SK-N-SH (cell line): ENCODE data around the gene ATF7IP2. TPM values are rescaled to one million over a fixed set of nuclear protein-coding genes. Genes with fewer than 3 reads are reported as not detected.

Experiments
- CTCF ChIA-PET: fragments of 300-600, 350-600 bp; formaldehyde crosslinking; extraction: SDS; loops from one replicate; lab custom pipeline; 2021; lab: Yijun Ruan, JAX
- POLR2A ChIA-PET: fragments of 350-600 bp; sonication (Branson Sonifier 250); formaldehyde crosslinking; extraction: SDS; loops from one replicate; lab custom pipeline; 2020; ENCODE audit warnings: antibody characterized with exemption, inconsistent platforms; lab: Yijun Ruan, JAX
- DNase-seq: peaks from one replicate; pipeline ENCODE4 v3.0.0; 2012
- H2AFZ ChIP-seq: fragments of 200-600 bp; sonication (generic); 2 replicates; pipeline ENCODE4 v1.8.1; 2016; ENCODE audit warnings: antibody characterized with exemption, mild to moderate bottlenecking, low read depth
- H3F3A ChIP-seq: fragments of 200-600 bp; sonication (generic); replicated peaks from 2 replicates; pipeline ENCODE3; 2016; ENCODE audit warnings: antibody characterized with exemption, mild to moderate bottlenecking; ENCODE audit not compliant: insufficient read depth
- H3K27ac ChIP-seq, 2 experiments: fragments of 200-500 bp in 1 of 2; fragments of 200-600 bp in 1 of 2; sonication (Bioruptor generic) in 1 of 2; sonication (generic), shearing (Covaris generic) in 1 of 2; 2 replicates each; pipeline versions ENCODE4 v1.5.1 to v1.6.1; 2014 to 2016; ENCODE audit warnings: low read depth in 2 of 2, inconsistent platforms in 1 of 2, low read length in 1 of 2, mild to moderate bottlenecking in 1 of 2, mixed read lengths in 1 of 2
- H3K27me3 ChIP-seq: fragments of 200-600 bp; sonication (generic), shearing (Covaris generic); 2 replicates; pipeline ENCODE4 v1.6.1; 2016; ENCODE audit warnings: mixed run types; ENCODE audit not compliant: insufficient read depth
- H3K36me3 ChIP-seq, 2 experiments: fragments of 200-500 bp in 1 of 2; fragments of 200-600 bp in 1 of 2; sonication (Bioruptor generic) in 1 of 2; sonication (generic) in 1 of 2; replicated peaks in 1 of 2; 2 replicates each; pipeline versions ENCODE3 to v1.5.1; 2014 to 2016; ENCODE audit warnings: low read length in 1 of 2, mild to moderate bottlenecking in 1 of 2; ENCODE audit not compliant: insufficient read depth in 2 of 2, control insufficient read depth in 1 of 2
- H3K4me1 ChIP-seq, 2 experiments: fragments of 200-500 bp in 1 of 2; fragments of 200-600 bp in 1 of 2; sonication (Bioruptor generic) in 1 of 2; sonication (generic), shearing (Covaris generic) in 1 of 2; 2 replicates each; pipeline versions ENCODE4 v1.5.1 to v1.6.1; 2014 to 2016; ENCODE audit warnings: low read depth in 1 of 2, low read length in 1 of 2, mixed run types in 1 of 2; ENCODE audit not compliant: insufficient read depth in 2 of 2, control insufficient read depth in 1 of 2
- H3K4me2 ChIP-seq: fragments of 200-600 bp; sonication (generic), shearing (Covaris generic); 2 replicates; pipeline ENCODE4 v1.6.1; 2017; ENCODE audit warnings: mixed run types
- H3K4me3 ChIP-seq, 2 experiments: fragments of 200-500 bp in 1 of 2; fragments of 200-600 bp in 1 of 2; sonication (Bioruptor generic) in 1 of 2; sonication (generic), shearing (Covaris generic) in 1 of 2; 2 replicates each; pipeline versions ENCODE4 v1.5.1 to v1.8.1; 2014 to 2016; ENCODE audit warnings: low read depth in 2 of 2, inconsistent platforms in 1 of 2, low read length in 1 of 2, mild to moderate bottlenecking in 1 of 2, mixed read lengths in 1 of 2, moderate library complexity in 1 of 2
- H3K79me2 ChIP-seq: fragments of 200-600 bp; sonication (generic); 2 replicates; pipeline ENCODE4 v1.8.1; 2017; ENCODE audit warnings: mild to moderate bottlenecking; ENCODE audit not compliant: insufficient read depth
- H3K9ac ChIP-seq: fragments of 200-600 bp; sonication (generic); 2 replicates; pipeline ENCODE4 v1.6.1; 2017; ENCODE audit warnings: mixed run types
- H3K9me2 ChIP-seq: fragments of 200-600 bp; sonication (generic); 2 replicates; pipeline ENCODE4 v1.6.1; 2017; ENCODE audit warnings: mixed run types
- H3K9me3 ChIP-seq: fragments of 200-600 bp; sonication (generic); 2 replicates; pipeline ENCODE4 v1.6.1; 2017; ENCODE audit warnings: mixed run types, mild to moderate bottlenecking, moderate library complexity
- H4K20me1 ChIP-seq: fragments of 200-600 bp; sonication (generic); 2 replicates; pipeline ENCODE4 v1.6.1; 2017; ENCODE audit warnings: mild to moderate bottlenecking, mixed run types; ENCODE audit not compliant: insufficient read depth
- FOXM1 ChIP-seq: IDR thresholded peaks from 2 replicates; pipeline ENCODE4 v1.4.0; 2012; ENCODE audit warnings: low read depth, mild to moderate bottlenecking
- GABPA ChIP-seq: IDR thresholded peaks from 2 replicates; pipeline ENCODE4 v1.4.0; 2012; ENCODE audit warnings: low read depth, mild to moderate bottlenecking
- GATA2 ChIP-seq: sonication (generic); formaldehyde crosslinking; IDR thresholded peaks from 2 replicates; pipeline ENCODE4 v1.5.0; 2020; ENCODE audit warnings: mild to moderate bottlenecking, missing genetic modification reagents
- MEF2A ChIP-seq: IDR thresholded peaks from 2 replicates; pipeline ENCODE4 v1.4.0; 2012; ENCODE audit warnings: low read depth, borderline replicate concordance
- PBX3 ChIP-seq: IDR thresholded peaks from 2 replicates; pipeline ENCODE4; 2012
- POLR2AphosphoS5 ChIP-seq: IDR thresholded peaks from 2 replicates; pipeline ENCODE4 v1.6.1; 2012; ENCODE audit warnings: low read depth, low read length
- RCOR1 ChIP-seq: fragments of 150-350 bp; IDR thresholded peaks from 2 replicates; pipeline ENCODE4 v1.6.1; 2017; ENCODE audit warnings: antibody characterized with exemption, low read length
- RXRA ChIP-seq: IDR thresholded peaks from 2 replicates; pipeline ENCODE4 v1.4.0; 2012; ENCODE audit warnings: low read depth, mild to moderate bottlenecking, borderline replicate concordance
- TAF1 ChIP-seq: IDR thresholded peaks from 2 replicates; pipeline ENCODE4 v1.6.1; 2012; ENCODE audit warnings: low read depth, mild to moderate bottlenecking, low read length, moderate library complexity, borderline replicate concordance
- TEAD4 ChIP-seq: IDR thresholded peaks from 2 replicates; pipeline ENCODE4 v1.4.0; 2012; ENCODE audit warnings: mild to moderate bottlenecking, borderline replicate concordance; ENCODE audit not compliant: insufficient read depth
- USF2 ChIP-seq: fragments of 150-350 bp; IDR thresholded peaks from 2 replicates; pipeline ENCODE4 v1.6.1; 2017; ENCODE audit warnings: antibody characterized with exemption, low read length, low read depth, borderline replicate concordance
- YY1 ChIP-seq: IDR thresholded peaks from 2 replicates; pipeline ENCODE4 v1.4.0; 2012; ENCODE audit warnings: low read depth, mild to moderate bottlenecking
- ZBTB33 ChIP-seq: IDR thresholded peaks from 2 replicates; pipeline ENCODE4 v1.4.0; 2012; ENCODE audit warnings: low read depth, borderline replicate concordance
- WGBS: methylation state at CpG from one replicate; pipeline ENCODE4 v1.1.6; 2017; ENCODE audit warnings: low lambda C conversion rate; 5-methylcytosine and 5-hydroxymethylcytosine counted together
- polyA plus RNA-seq, 3 experiments: library from polyadenylated mRNA; depleted of rRNA; stranded (reverse); fragments of >200 nt; gene quantifications; 2 replicates each; pipeline ENCODE4 v1.2.3, GENCODE V29; 2012
- TF ChIP-seq, protein P1 (sequence below): IDR thresholded peaks from 2 replicates; pipeline ENCODE4 v1.4.0; 2012; ENCODE audit warnings: low read depth, borderline replicate concordance
- TF ChIP-seq, protein P2 (sequence below): fragments of 150-350 bp; IDR thresholded peaks from 2 replicates; pipeline ENCODE4 v1.6.1; 2016; ENCODE audit warnings: mild to moderate bottlenecking, low read depth, low read length

ATF7IP2 gene
- polyA plus RNA-seq, 1 of the 3 experiments (the other 2 are of a cell fraction) = 0.35 TPM

- H3K4me1 ChIP-seq = no peaks in the 10 kb centered on the region
- H3K27me3 ChIP-seq = no peaks in the 10 kb centered on the region
- TF ChIP-seq TAF1 (no peak), YY1 (no peak), RXRA (no peak), USF2 (no peak), POLR2AphosphoS5 (no peak), GABPA (no peak), GATA2 (no peak), TEAD4 (no peak), FOXM1 (no peak), PBX3 (no peak), RCOR1 (no peak), ZBTB33 (no peak), MEF2A (no peak)
- TF ChIP-seq, protein P1, sequence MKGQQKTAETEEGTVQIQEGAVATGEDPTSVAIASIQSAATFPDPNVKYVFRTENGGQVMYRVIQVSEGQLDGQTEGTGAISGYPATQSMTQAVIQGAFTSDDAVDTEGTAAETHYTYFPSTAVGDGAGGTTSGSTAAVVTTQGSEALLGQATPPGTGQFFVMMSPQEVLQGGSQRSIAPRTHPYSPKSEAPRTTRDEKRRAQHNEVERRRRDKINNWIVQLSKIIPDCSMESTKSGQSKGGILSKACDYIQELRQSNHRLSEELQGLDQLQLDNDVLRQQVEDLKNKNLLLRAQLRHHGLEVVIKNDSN = no peak
- TF ChIP-seq, protein P2, sequence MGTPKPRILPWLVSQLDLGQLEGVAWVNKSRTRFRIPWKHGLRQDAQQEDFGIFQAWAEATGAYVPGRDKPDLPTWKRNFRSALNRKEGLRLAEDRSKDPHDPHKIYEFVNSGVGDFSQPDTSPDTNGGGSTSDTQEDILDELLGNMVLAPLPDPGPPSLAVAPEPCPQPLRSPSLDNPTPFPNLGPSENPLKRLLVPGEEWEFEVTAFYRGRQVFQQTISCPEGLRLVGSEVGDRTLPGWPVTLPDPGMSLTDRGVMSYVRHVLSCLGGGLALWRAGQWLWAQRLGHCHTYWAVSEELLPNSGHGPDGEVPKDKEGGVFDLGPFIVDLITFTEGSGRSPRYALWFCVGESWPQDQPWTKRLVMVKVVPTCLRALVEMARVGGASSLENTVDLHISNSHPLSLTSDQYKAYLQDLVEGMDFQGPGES = no peak
- H2AFZ ChIP-seq = no peak overlapping the region
- H4K20me1 ChIP-seq = no peaks in the 10 kb centered on the region
- H3K4me3 ChIP-seq = peak overlapping the region; percentile 29 to 44; a peak in 3 of 4 replicates
- no peak overlapping the region for H3K27ac ChIP-seq
- 54% methylated on average over 14 of the region's 14 CpGs for WGBS
- no peaks in the 10 kb centered on the region for H3K79me2 ChIP-seq
- no peaks in the 10 kb centered on the region for H3K36me3 ChIP-seq
- ChIA-PET POLR2A (no interaction called here), CTCF (no interaction called here)
- no peaks in the 10 kb centered on the region for H3K9me2 ChIP-seq
- H3K4me2 ChIP-seq = no peak overlapping the region
- H3K9me3 ChIP-seq = no peaks in the 10 kb centered on the region
- H3K9ac ChIP-seq = no peak overlapping the region
- no peaks in the 10 kb centered on the region for H3F3A ChIP-seq
- DNase-seq = no peak
Observed at GRCh38 chr16:10386517-10387100, 748 bp downstream of the ATF7IP2 start.
